IMR-90 (cell line): ENCODE measurements around the gene VAMP3.

ENCODE experiments used
- BHLHE40 ChIP-seq: fragments of 150-350 bp; IDR thresholded peaks from 2 replicates; pipeline ENCODE4 v1.6.1; 2016; ENCODE audit warnings: mild to moderate bottlenecking, low read depth, low read length
- CEBPB ChIP-seq: IDR thresholded peaks from 2 replicates; pipeline ENCODE4 v1.6.1; 2012; ENCODE audit warnings: low read depth, low read length, improper control_type of control experiment
- FOS ChIP-seq: fragments of 150-350 bp; IDR thresholded peaks from 2 replicates; pipeline ENCODE4 v1.6.1; 2016; ENCODE audit warnings: low read depth, low read length
- MAZ ChIP-seq: IDR thresholded peaks from 2 replicates; pipeline ENCODE4 v1.6.1; 2012; ENCODE audit warnings: low read depth, mild to moderate bottlenecking, low read length, improper control_type of control experiment, moderate library complexity, borderline replicate concordance
- MXI1 ChIP-seq: IDR thresholded peaks from 2 replicates; pipeline ENCODE4 v1.6.1; 2012; ENCODE audit warnings: low read depth, mild to moderate bottlenecking, low read length, moderate library complexity, borderline replicate concordance
- NFE2L2 ChIP-seq: fragments of 150-350 bp; IDR thresholded peaks from 2 replicates; pipeline ENCODE4 v1.6.1; 2016; ENCODE audit warnings: low read depth, mild to moderate bottlenecking, low read length
- POLR2A ChIP-seq: IDR thresholded peaks from 2 replicates; pipeline ENCODE4 v1.6.1; 2012; ENCODE audit warnings: mild to moderate bottlenecking, low read depth, low read length
- RAD21 ChIP-seq: IDR thresholded peaks from 2 replicates; pipeline ENCODE4 v1.6.1; 2012; ENCODE audit warnings: low read length, improper control_type of control experiment
- RCOR1 ChIP-seq: IDR thresholded peaks from 2 replicates; pipeline ENCODE4 v1.6.1; 2012; ENCODE audit warnings: mild to moderate bottlenecking, low read length, improper control_type of control experiment; ENCODE audit not compliant: insufficient replicate concordance
- RFX5 ChIP-seq: IDR thresholded peaks from 2 replicates; pipeline ENCODE4 v1.8.0; 2012; ENCODE audit warnings: low read depth, mild to moderate bottlenecking, low read length, moderate library complexity
- SMC3 ChIP-seq: fragments of 150-350 bp; IDR thresholded peaks from 2 replicates; pipeline ENCODE4 v1.6.1; 2016; ENCODE audit warnings: low read depth, mild to moderate bottlenecking, antibody characterized with exemption, low read length, moderate library complexity
- TF ChIP-seq, protein P1 (sequence below): conservative IDR thresholded peaks from 2 replicates; pipeline ENCODE4 v1.5.1; 2012; ENCODE audit warnings: mild to moderate bottlenecking, low read depth, low read length, improper control_type of control experiment
- TF ChIP-seq, protein P2 (sequence below): fragments of 150-350 bp; IDR thresholded peaks from 2 replicates; pipeline ENCODE4 v1.6.1; 2016; ENCODE audit warnings: low read depth, mild to moderate bottlenecking, low read length, moderate library complexity, borderline replicate concordance

DNA sequence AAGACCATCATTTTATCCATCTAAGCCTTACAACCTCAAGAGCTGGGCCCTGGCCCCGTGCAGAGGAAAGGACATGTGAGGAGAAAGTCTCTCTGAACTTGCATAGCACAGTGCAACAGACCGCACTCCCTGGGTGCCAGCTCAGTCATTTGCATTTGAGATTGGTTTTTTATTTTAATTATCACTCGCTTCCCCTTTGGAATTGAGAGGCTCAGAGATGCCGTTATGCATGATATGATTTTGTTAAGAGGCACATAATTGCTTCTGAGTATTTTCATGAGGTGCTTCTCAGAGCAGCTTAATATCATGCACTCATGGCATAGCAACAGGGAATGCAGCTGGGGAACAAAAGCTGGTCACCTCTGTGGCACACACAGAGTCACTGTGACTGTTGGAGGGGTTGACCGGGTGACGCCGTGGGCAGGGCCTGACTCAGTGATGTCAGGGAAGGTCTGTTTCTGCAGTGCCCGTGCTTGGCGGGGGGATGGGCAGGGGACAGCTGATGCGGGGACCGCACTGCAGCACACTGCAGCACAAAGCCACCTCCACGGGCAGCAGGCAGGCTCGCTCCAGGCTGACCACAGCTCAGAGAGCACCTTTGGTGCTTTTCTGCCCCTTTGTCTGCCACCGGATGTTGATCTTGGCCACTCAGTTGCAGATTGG is 43.2 kb upstream of the VAMP3 start:
- TF ChIP-seq, protein P1, sequence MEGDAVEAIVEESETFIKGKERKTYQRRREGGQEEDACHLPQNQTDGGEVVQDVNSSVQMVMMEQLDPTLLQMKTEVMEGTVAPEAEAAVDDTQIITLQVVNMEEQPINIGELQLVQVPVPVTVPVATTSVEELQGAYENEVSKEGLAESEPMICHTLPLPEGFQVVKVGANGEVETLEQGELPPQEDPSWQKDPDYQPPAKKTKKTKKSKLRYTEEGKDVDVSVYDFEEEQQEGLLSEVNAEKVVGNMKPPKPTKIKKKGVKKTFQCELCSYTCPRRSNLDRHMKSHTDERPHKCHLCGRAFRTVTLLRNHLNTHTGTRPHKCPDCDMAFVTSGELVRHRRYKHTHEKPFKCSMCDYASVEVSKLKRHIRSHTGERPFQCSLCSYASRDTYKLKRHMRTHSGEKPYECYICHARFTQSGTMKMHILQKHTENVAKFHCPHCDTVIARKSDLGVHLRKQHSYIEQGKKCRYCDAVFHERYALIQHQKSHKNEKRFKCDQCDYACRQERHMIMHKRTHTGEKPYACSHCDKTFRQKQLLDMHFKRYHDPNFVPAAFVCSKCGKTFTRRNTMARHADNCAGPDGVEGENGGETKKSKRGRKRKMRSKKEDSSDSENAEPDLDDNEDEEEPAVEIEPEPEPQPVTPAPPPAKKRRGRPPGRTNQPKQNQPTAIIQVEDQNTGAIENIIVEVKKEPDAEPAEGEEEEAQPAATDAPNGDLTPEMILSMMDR = no peak
- TF ChIP-seq FOS = no peak
- no peak for TF ChIP-seq POLR2A
- TF ChIP-seq, protein P2, sequence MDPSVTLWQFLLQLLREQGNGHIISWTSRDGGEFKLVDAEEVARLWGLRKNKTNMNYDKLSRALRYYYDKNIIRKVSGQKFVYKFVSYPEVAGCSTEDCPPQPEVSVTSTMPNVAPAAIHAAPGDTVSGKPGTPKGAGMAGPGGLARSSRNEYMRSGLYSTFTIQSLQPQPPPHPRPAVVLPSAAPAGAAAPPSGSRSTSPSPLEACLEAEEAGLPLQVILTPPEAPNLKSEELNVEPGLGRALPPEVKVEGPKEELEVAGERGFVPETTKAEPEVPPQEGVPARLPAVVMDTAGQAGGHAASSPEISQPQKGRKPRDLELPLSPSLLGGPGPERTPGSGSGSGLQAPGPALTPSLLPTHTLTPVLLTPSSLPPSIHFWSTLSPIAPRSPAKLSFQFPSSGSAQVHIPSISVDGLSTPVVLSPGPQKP = no peak
- TF ChIP-seq RCOR1 = no peak
- no peak for TF ChIP-seq MAZ
- TF ChIP-seq RFX5 = no peak
- no peak for TF ChIP-seq MXI1
- TF ChIP-seq RAD21 = no peak
- TF ChIP-seq CEBPB = no peak
- no peak for TF ChIP-seq SMC3
- TF ChIP-seq NFE2L2 = no peak
- TF ChIP-seq BHLHE40 = no peak
